ENCODE measurements around the gene CCSER1.
"Not testable (repeated sequence)": the region's sequence is repeated elsewhere in the genome, so short reads cannot be mapped to it uniquely, and the experiment has no call there.

The CCSER1 gene

DNA sequence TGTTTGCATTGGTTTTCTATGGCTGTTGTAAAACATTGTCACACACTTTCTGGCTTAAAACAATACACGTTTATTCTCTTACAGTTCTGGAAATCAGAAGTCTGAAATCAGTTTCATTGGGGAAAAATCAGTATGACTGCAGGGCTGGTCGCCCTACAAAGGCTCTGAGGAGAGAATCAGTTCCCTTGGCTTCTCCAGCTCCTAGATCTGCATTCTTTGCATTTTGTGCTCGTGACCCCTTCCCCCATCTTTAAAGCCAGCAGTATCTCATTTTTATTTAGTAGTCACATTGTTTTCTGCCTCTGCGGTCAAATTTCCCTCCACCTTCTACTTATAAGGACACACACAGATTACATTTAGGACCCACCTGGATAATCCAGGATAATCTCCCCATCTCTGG is 1326.9 kb downstream of the CCSER1 start:
- no peak for DNase-seq

DNA sequence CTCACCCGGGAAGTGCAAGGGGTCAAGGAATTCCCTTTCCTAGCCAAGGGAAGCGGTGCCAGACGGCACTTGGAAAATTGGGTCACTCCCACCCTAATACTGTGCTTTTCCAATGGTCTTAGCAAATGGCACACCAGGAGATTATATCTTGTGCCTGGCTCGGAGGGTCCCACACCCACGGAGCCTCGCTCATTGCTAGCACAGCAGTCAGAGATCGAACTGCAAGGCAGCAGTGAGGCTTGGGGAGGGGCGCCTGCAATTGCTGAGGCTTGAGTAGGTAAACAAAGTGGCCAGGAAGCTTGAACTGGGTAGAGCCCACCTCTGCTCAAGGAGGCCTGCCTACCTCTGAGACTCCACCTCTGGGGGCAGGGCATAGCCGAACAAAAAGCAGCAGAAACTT is 1335.4 kb downstream of the CCSER1 start:
- not testable (repeated sequence) for DNase-seq

GRCh38 chr4:91470671-91471070 is 1343.5 kb downstream of the CCSER1 start:
- no peak for DNase-seq

GRCh38 chr4:91471280-91471679 is 1344.1 kb downstream of the CCSER1 start:
- no peak for DNase-seq

DNA sequence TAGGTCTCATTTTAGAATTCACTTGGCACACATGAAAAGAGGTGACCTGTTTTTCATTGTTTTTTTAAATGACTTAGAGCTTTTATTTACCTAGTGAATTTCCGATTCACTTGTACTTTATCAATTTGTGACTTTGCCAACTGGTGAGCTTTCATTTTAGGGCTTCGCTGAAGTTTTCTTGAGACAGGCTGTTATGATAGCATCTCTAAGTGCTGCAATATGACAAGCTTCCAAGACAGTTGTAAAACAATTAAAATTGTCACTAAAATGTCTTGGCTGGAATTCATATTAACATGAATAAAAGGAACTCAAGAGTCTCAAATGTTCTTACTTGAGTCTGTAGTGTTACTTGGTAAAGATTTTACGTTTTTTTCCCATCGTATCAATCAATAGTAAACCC is 1344.9 kb downstream of the CCSER1 start:
- no peak for DNase-seq

- DNase-seq, result no peak
Measured at GRCh38 chr4:91485415-91485814, 1358.2 kb downstream of the CCSER1 start.

DNA sequence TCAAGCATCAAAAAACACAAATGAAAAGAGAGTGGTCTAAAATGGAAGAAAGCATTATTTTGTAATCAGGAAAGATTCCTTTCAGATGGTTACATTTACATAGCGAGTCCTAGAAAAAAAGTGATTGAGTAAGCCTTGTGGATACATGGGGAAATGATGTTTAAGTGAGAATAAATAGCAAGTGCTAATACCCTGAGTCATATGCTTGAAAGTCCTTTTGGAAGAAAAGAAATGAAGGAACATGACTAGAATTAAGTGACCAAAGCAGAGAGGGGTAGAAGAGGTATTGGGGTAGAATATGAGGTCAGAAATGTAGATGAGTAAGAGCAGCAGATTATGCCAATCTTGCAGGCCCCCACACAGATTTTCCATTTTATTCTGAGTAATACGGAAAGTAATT is 1361.8 kb downstream of the CCSER1 start:
- no peak for DNase-seq

- DNase-seq, result no peak
Measured at GRCh38 chr4:91497892-91498291, 1370.7 kb downstream of the CCSER1 start.

DNA sequence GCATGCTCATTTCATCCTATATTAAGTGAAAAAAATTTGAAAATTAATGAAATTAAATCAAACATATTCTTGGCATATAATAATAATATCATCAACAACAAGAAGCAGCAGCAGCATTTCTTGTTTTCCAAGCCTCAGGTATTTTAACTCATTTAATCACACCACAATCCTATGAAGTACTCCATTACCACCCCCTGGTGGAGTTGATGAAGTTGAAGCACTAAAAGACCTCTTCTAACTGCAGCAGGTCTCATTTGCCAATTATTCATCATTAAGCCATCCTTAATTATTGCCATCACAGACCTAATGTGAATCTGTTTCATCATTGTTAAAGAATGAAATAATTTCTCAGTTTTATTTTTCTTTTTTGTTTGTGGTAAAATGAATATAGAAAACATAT is 1375.2 kb downstream of the CCSER1 start:
- DNase-seq, result no peak

GRCh38 chr4:91513326-91513725 is 1386.1 kb downstream of the CCSER1 start:
- DNase-seq, result no peak

DNA sequence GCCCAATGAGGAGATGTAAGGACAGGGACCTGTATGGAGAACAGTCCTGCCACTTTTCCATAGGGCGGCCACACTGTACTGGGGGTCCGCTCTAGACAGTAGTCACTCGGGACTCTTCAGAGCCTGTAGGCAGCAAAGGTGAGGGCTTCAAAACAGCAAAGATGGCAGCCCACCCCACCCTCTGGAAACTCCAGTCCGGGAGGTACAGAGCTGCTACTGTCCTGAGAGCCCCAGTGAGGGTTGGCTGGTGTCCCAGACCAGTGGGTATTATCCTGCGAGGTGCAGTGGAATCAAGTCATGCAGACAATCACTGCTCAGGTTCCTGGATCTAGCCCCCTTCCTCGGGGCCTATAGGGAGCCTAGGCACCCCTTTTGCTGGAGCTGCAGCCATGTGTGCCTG is 1392.0 kb downstream of the CCSER1 start:
- no peak for DNase-seq

GRCh38 chr4:91525621-91526020 is 1398.4 kb downstream of the CCSER1 start:
- DNase-seq, result no peak

DNA sequence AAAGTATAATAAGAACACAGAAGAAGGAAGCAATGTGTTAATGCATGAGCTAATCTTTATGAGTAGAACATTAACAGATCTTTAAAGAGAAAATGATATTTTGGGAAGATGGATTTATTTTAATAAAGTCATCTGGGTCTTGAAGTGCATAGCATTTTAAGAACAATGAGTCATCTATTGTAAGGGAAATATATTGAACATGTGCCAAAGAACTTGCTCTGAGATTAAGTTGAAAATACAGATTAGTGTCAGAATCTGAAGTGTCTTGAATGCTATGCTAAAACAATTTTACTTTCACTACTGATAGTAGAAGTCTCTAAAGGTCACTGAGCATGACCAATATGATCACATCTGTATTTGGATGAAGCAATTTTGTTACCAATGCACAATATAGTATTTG is 1399.9 kb downstream of the CCSER1 start:
- no peak for DNase-seq

- no peak for DNase-seq
Measured at GRCh38 chr4:91567594-91567993, 1440.4 kb downstream of the CCSER1 start.

- DNase-seq, result no peak
Measured at GRCh38 chr4:91577864-91578263, 1450.7 kb downstream of the CCSER1 start.

DNA sequence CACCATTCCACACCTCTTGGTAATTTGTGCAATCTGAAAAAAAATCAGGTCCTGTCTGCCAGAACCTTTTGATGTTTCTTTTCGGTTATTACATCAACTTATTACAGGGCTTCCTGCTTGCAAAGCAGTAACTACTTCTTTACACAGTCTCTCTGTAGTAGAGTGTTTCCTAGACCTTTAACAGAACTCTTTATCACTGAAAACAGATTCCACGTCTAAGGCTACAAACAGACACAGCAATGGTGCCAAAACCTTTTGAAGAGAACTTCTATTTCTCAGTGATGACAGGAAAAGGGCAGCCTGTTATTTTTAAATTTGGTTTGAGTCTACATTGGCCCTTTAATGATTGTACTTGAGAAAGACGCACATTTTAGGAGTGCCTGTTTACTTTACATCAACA is 1463.1 kb downstream of the CCSER1 start:
- DNase-seq, result no peak

- no peak for DNase-seq
Measured at GRCh38 chr4:91592125-91592524, 1464.9 kb downstream of the CCSER1 start.

DNA sequence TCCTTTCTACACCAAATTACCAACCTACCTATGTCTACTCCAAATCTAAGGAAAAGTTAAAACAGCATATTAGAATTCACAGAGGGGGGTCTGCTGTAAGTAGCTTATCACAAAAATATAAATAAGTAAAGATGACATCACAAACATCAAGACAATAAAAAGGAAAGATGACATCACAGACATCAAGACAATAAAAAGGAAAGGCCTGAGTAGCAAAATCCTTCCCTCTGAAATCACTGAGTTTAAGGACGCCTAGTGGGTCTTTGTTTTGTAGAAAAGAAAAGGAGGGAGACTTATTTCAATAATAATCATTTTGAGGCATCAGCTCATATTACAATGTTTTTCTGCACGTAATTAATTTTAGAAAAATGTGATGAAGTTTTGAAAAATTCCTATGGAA is 1469.5 kb downstream of the CCSER1 start:
- DNase-seq, result no peak

GRCh38 chr4:91598696-91599095 is 1471.5 kb downstream of the CCSER1 start:
- no peak for DNase-seq

DNA sequence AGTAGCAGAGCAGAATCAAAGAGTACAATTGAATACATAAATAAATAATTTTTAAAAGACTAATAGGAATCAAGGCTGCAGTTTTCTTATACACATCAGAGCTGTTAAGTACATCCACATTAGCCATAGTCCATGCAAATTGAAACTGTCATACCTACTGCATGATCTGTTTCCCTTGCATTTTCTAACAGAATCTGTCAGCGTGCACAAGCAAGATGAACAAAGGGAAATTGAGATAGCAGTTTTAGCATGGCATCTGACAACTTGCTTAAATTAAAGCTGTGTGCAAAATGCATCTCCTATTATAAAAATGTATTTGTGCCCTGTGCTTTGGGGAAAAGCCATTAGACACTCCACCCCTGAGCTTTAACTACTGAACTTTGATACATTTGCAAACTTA is 1473.1 kb downstream of the CCSER1 start:
- DNase-seq, result no peak

- DNase-seq, result no peak
Measured at GRCh38 chr4:91601401-91601800, 1474.2 kb downstream of the CCSER1 start.

DNA sequence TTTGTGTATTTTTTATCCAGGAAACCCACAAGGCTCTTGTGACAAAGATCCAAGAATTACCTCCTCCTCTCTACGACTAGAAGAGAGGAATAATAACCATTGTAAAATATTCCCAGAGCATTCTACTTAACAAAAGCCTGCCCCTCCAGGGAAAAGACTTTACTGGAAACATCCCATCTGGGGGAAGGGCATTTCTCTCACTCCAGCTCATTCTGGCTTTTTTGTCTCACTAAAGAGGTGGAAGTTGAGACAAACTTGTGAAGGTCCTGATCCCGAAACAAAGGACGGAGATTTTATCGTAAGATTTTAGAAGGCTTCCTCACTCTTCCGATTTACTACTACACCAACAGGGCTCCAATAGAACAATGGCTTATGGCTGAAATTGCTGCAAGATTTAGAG is 1484.6 kb downstream of the CCSER1 start:
- DNase-seq, result no peak

- no peak for DNase-seq
Measured at GRCh38 chr4:91620952-91621351, 1493.8 kb downstream of the CCSER1 start.

DNA sequence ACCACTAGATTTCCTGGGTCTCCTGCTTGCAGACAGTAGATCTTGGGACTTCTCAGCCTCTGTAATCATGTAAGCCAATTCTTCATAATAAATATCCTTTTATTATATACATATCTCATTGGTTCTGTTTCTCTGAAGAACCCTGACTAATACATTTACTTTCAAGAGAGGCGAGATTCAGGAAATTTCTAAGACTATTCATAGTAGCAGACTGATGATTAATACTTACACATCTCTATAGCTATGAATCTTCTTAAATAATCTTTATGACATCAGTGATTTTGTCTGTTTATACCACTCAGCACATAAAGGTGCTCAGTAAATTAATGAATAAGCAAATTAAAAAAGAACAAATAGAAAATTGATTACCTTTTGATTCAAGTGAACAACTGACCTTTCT is 1494.3 kb downstream of the CCSER1 start:
- DNase-seq, result no peak

GRCh38 chr4:91622925-91623602 is 1495.9 kb downstream of the CCSER1 start:
- no peak for DNase-seq

- not testable (repeated sequence) for DNase-seq
Measured at GRCh38 chr4:91623603-91623967, 1496.4 kb downstream of the CCSER1 start.

Measured in inflammatory macrophage treated with lipopolysaccharide for 4 hours (primary cell).